GM15510 (cell line): ENCODE data around the gene CTPS2.

ENCODE experiments used
- POLR2A ChIP-seq: IDR thresholded peaks from 3 replicates; pipeline ENCODE4 v1.6.1; 2011; ENCODE audit warnings: borderline replicate concordance; ENCODE audit not compliant: insufficient read length; ENCODE audit errors: extremely low read depth

Gene CTPS2, protein sequence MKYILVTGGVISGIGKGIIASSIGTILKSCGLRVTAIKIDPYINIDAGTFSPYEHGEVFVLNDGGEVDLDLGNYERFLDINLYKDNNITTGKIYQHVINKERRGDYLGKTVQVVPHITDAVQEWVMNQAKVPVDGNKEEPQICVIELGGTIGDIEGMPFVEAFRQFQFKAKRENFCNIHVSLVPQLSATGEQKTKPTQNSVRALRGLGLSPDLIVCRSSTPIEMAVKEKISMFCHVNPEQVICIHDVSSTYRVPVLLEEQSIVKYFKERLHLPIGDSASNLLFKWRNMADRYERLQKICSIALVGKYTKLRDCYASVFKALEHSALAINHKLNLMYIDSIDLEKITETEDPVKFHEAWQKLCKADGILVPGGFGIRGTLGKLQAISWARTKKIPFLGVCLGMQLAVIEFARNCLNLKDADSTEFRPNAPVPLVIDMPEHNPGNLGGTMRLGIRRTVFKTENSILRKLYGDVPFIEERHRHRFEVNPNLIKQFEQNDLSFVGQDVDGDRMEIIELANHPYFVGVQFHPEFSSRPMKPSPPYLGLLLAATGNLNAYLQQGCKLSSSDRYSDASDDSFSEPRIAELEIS

DNA sequence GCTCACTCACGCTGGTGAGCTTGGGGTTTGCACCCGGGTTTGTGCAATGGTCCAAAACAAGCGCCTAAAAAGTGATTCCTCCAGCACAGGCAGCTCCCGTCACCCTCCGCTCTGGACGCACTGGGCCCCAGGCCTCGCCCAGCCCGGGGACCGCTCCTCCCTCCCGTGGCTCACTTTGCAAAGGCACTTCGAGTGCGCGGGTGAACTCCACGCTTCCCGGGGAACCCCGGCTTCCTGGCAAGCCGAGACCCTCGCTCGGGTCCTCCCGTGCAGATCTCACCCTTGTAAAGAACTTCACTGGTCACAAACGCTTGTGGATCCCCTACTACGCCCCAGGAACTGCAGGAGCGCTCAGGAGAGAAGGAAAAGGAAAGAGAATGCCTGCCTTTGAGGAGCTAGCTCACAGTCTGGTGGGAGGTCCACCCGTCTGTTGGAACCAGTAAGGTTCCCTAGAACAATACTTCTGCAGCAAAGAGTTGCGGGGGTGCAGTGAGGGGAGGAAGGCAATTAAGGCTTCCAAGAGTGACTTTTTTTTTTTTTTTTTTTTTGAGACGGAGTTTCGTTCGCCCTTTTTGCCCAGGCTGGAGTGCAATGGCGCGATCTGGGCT is at the start of gene CTPS2:
Gene CTPS2 (minus strand): TSS at position 122 of the 608 bp plus-strand sequence. CDS start 9,767 bp downstream, outside the sequence.
- TF ChIP-seq POLR2A, result peak; percentile 64

DNA sequence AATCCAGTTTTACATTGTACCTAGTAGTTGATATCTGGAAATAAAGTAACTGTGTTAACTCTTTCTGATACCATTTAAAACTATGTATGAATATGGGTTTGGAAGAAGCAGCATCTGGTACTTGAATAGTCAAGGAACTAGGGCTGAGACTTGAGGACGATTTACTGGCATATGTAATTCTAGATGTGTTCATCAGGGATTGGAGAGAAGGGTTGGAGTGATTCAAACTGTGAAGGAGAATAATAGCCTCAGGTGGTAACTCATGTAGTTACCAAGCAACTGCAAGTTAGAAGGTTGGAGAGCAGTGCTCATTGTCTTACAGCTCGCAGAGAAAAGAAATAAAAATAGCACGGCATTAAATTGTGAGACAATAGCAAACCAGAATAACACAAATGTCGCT is 44.3 kb upstream of the CTPS2 start:
- TF ChIP-seq POLR2A, result no peak

DNA sequence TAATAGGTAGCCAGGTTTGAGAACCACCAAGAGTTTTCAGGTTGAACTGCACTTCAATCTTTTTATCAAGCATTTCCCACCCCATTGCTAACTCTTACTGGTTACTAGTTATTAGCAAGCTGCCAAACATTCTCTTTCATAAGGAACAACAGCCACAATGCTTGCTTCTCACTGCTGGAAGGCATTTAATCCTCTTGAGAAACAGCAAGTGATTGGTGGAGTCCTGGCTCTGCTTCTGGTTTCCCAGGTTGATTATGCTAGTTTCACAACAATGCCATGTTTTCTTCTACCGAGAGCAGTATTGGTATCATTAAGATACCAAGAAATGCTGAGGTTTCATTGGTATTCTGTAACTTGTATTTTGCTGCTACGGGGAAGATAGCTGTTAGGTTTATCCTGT is 41.5 kb upstream of the CTPS2 start:
- TF ChIP-seq POLR2A, result no peak

DNA sequence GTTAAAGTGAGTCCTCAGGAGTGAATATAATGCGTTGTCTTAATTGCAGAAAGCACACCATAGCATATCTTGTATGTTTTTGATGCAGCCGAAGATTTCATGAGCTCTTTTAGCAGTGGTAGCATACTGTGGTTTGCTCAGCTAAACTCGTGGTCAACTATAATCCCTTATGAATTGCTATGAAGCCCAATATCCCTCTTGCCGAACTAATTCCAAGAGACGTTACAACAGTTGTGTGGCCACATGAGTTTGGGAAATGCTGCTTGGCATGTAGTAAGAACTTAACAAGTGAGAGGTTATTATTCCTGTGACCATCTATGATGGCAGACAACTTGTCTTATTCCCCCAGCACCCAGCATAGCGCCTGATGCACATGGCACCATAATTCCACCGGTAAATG is 37.7 kb upstream of the CTPS2 start:
- TF ChIP-seq POLR2A, result no peak

DNA sequence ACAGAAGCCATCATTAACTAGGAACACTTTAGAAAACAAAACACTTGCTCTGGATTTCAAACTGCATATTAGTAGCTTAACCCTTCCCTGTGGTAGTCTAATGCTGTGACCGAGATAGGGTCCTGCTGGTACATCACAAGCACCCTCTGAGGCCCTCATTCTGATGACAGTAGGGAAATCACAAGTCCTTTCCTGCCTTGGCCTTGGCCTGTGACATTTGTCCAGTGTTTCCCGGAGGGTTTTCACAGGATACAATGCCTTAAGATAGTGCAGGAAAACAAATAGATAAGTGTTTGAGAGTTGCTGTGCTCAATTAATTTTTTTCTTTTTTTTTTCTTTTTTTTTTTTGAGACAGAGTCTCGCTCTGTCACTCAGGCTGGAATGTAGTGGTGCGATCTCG is 36.0 kb upstream of the CTPS2 start:
- TF ChIP-seq POLR2A, result no peak

DNA sequence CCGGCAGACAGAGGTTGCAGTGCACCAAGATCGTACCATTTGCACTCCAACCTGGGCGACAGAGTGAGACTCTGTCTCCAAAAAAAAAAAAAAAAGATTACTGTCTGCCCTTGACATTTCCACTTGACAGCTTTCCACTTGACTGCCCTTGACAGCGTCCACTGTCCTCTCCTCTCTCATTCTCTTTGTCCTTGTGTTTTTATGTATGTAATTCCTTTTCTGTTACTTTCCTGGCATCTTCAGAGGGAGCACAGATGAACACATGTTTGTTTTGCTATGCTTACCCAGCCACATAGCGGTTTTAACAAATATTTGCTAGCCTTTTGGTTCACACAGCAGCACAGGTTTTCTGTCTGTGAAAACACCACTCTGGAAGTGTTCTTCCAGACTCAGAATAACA is 33.2 kb upstream of the CTPS2 start:
- no peak for TF ChIP-seq POLR2A

DNA sequence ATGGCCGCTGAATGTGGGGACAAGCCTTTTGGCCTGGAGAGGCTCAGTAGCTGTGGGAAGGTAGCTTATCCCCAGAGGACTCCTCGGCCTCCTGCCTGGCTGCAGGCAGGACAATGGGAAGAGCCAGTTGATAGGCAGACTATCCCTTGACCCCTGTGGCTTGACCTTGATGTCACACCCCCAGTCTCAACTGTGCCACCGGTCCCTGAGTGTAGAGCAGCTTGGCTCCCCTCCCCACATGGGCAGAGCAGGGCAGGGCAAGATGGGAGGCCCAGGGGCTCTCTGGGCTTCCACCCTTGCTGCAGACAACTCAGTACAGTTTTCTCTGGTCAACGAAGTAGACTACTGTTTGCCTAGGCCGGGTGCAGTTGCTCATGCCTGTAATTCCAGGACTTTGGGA is 32.6 kb upstream of the CTPS2 start:
- no peak for TF ChIP-seq POLR2A

DNA sequence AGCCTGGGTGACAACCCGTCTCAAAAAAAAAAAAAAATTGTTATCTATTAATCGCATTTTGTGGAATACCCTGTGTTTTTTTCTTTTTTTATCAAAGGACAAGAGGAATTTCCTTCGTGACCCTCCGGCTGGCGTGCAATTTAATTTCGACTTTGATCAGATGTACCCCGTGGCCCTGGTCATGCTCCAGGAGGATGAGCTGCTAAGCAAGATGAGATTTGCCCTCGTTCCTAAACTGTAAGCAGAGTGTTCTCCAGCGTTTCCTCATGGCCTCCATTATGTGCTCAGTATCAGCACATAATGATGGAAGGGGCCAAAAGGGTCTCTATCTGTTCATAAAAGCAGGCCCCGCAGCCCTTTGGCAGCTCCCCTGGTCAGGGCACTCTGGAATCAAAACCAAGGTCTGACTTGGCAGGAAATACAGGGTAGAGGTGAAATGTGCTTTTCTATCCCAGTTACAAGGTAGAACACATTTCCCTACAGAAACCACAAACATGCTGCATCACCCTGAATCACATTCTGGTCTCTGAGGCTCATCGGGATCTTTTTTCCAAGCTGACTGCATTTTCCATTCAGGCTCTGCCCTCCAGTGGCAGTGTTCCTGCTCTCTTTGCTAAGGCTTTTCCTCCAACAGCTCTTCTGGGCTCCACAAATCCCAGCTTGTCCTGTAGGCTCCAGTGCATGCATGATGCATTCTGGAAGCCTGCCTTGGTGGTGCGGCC is 31.3 kb upstream of the CTPS2 start:
- no peak for TF ChIP-seq POLR2A

DNA sequence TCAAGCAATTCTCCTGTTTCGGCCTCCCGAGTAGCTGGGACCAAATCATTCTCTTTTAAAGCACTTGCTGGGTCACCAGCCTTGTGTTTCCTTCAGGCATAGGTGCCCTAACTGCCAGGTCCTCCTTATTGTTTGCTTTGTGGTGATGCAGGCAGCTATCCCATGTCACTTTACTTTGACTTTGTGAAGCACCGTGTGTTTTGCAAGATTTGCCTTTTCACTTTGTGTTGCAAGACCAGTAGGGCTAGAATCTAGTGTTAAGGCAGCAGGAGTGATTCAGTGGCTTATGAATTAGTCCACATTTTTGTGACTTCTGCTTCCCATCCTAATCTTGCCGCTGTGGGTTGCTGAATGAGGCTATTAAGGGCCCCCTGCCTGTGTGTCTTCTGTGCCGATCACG is 27.1 kb upstream of the CTPS2 start:
- TF ChIP-seq POLR2A, result no peak

DNA sequence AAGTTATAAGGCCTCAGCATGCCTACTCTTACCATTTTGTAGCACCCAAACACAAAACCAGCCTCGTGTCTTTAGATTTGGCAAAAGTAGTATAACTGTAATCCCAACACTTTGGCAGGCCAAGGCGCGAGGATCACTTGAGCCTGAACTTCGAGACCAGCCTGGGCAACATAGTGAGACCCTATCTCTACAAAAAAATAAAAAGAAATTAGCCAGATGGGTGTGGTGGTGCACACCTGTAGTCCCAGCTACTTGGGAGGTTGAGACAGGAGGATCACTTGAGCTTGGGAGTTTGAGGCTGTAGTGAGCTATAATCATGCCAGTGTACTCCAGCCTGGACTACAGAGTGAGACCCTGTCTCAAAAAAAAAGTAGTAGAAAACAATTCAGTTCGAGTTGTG is 24.6 kb upstream of the CTPS2 start:
- no peak for TF ChIP-seq POLR2A

DNA sequence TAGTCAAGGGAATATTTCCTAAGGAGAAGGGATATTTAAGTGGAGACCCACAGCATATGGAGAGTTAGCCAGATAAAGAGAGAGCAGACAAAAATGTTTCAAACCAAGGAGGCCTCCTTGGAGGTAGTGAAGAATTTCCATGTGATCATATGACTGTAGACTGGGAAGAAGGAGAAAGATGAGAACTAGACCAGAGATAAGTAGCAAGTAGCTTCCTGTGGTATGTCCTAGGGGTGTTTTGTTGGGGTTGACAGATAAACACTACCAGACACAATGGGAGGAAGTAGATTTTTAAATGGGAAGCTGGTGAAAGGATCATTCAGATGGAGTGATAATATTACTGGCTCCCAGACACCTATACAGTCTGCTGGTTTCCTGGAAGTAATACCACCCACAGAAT is 20.5 kb upstream of the CTPS2 start:
- TF ChIP-seq POLR2A, result no peak

DNA sequence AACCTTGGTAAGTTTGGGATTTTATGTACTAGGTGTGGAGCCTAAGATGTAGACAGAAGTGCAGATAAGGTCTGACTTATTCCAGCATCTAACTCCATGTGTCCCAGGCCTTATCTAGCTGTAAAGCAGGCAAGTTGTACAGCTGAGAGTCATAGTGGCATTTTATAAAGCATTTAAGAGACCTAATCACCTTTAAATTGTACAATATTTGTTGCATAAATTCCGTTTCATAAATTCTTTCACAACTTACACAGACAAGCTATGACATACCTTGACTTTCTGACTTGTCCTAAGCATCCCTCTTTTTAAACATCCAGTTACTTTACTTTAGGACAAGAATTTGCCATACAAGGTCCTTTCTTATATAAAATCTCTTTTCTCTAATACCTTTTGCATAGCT is 18.0 kb upstream of the CTPS2 start:
- TF ChIP-seq POLR2A, result no peak

DNA sequence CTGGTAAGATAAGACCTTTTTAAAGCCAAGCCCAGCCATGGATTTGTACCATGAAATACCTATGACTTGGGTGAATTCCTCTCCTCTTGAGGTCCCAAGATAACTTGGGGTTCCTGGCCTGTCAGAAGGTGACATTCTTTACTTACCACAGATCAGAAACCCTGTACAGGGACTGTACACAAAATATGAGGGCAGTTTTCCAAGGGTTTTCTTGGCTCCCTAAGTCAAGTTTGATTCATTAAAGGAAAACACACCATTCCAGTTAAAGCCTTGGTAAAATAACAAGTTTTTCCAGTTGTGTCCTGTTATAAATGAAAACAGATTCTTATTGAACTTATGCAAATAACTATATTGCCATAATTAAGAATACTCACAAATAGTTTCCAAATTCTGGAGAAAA is 15.2 kb upstream of the CTPS2 start:
- no peak for TF ChIP-seq POLR2A

DNA sequence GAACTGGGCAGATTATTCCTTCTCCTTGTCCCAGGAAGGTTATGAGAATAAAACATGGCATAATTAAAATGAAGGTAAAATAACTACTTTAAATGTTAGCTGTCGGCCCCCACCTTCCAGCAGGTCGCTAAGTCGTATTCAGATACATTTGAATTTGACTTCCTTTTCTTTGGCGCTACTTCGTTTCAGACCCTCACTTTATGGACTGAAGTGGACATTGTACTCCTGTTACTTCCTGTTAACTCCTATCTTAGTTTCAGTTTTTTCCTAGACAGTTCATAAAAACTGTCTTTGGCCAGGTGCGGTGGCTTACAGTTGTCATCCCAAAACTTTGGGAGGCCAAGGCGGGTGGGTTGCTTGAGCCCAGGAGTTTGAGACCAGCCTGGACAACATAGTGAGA is 12.6 kb upstream of the CTPS2 start:
- TF ChIP-seq POLR2A, result no peak

DNA sequence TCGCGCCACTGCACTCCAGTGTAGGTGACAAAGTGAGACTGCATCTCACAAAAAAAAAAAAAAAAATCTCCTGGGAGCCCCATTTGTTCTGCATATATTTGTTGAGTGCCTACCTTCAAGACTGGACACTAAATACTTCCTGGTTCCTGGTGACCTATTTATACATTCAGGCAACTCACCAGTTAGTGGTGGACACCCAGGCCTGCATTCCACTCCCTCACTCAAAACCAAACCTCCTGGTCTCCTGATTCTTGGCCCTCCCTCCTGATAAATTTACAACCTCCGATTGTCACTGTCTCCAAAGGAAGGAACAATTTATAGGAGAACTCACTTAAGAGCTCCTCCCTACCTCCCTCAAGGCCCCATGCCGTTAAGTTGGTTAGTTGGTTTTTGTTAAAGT is 10.0 kb upstream of the CTPS2 start:
- TF ChIP-seq POLR2A, result no peak
